ENCODE data around the gene RPL12. TPM values are rescaled to one million over a fixed set of nuclear protein-coding genes. Genes with fewer than 3 reads are reported as not detected.

Gene RPL12
- polyA plus RNA-seq, 1 donor (not counting 4 experiments of a cell fraction or from before 2014, with no cell fraction given): 2,671 TPM

DNA sequence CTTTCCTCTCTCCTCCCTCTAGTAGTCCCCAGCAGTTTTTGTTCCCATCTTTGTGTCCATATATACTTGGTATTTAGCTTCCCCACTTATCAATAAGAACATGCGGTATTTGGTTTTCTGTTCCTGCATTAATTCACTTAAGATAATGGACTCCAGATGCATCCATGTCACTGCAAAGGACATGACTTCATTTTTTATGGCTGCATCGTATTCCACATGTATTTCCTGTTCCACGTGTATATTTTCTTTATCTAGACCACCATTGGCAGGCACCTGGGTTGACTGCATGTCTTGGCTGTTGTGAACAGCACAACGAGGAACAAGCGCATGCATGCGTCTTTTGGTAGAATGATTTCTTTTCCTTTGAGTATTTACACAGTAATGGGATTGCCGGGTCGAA lies 20.8 kb downstream of the RPL12 start:
- H3K9me3 ChIP-seq (ENCODE audit: control insufficient read depth, low read depth, low read length): no peaks in the 10 kb centered on the region
- TF ChIP-seq, protein P1, sequence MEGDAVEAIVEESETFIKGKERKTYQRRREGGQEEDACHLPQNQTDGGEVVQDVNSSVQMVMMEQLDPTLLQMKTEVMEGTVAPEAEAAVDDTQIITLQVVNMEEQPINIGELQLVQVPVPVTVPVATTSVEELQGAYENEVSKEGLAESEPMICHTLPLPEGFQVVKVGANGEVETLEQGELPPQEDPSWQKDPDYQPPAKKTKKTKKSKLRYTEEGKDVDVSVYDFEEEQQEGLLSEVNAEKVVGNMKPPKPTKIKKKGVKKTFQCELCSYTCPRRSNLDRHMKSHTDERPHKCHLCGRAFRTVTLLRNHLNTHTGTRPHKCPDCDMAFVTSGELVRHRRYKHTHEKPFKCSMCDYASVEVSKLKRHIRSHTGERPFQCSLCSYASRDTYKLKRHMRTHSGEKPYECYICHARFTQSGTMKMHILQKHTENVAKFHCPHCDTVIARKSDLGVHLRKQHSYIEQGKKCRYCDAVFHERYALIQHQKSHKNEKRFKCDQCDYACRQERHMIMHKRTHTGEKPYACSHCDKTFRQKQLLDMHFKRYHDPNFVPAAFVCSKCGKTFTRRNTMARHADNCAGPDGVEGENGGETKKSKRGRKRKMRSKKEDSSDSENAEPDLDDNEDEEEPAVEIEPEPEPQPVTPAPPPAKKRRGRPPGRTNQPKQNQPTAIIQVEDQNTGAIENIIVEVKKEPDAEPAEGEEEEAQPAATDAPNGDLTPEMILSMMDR (optimal IDR thresholded peaks at IDR 0.05 in 1 of 3, IDR thresholded peaks at IDR 0.05 in 1 of 3, conservative IDR thresholded peaks at IDR 0.05 in 1 of 3; ENCODE audit: extremely low read depth in 1 of 3, insufficient read depth in 2 of 3, low read length in 3 of 3): no peak
- no peak for TF ChIP-seq EZH2 (IDR thresholded peaks at IDR 0.05; ENCODE audit: low read length)
- H3K79me2 ChIP-seq (ENCODE audit: control insufficient read depth, insufficient read depth, low read length): peaks cover 42% of the 10 kb centered on the region
- no peak overlapping the region for H3K9ac ChIP-seq (ENCODE audit: control insufficient read depth, extremely low read depth, insufficient read depth, low read length)
- peaks cover 11% of the 10 kb centered on the region for H3K4me1 ChIP-seq (ENCODE audit: control insufficient read depth, extremely low read depth, insufficient read depth, low read length)
- H3K36me3 ChIP-seq (ENCODE audit: control insufficient read depth in 2 of 2, extremely low read depth in 1 of 2, insufficient read depth in 2 of 2, low read length in 2 of 2): peaks cover 30 to 36% of the 10 kb centered on the region in 2 experiments
- no peak overlapping the region for H3K4me3 ChIP-seq (ENCODE audit: control insufficient read depth in 2 of 3, extremely low read depth in 1 of 3, insufficient read depth in 2 of 3, low read depth in 1 of 3, low read length in 3 of 3)
- H2AFZ ChIP-seq (ENCODE audit: control insufficient read depth, low read length): no peak overlapping the region
- no peak overlapping the region for H3K4me2 ChIP-seq (ENCODE audit: control insufficient read depth, extremely low read depth, insufficient read depth, low read depth, low read length)
- DNase-seq (ENCODE audit: low read depth, low spot score) (no peak), FAIRE-seq (no peak)
- no peaks in the 10 kb centered on the region for H3K27me3 ChIP-seq (ENCODE audit: control insufficient read depth, extremely low read depth, insufficient read depth, low read length)
- peaks cover 3% of the 10 kb centered on the region for H4K20me1 ChIP-seq (ENCODE audit: control insufficient read depth, extremely low read depth, insufficient read depth, low read length)
- H3K9me1 ChIP-seq (ENCODE audit: control insufficient read depth, extremely low read depth, insufficient read depth, low read length): peaks cover 2% of the 10 kb centered on the region
- H3K27ac ChIP-seq (ENCODE audit: control insufficient read depth, insufficient read depth, low read length): no peak overlapping the region
- dilution Hi-C loops (cut with MboI; ENCODE audit: extremely low pct_ligation_motif_present, low sequenced_read_pairs): no loop called here

DNA sequence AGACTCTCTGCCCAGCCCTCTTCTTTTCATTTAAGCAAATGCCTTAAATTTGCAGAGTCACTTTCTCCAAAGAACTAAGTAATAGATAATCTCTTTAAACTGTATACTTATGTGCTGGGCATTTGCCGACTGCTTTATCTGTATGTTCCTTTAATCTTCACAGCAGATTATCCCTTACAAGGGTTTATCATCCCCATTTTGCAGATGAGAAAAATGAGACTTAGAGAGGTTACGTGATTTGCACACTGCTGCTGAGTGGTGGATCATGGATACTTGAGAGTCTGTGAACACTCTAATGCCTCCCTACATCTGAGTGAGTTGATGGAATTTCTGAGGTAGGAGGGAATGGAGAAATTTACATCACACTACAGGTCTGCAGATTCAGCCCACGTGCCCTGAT lies 22.9 kb downstream of the RPL12 start:
- Histone ChIP-seq H3K4me2 (ENCODE audit: control insufficient read depth, extremely low read depth, insufficient read depth, low read depth, low read length) (no peak overlapping the region), H3K79me2 (ENCODE audit: control insufficient read depth, insufficient read depth, low read length) (peaks cover 53% of the 10 kb centered on the region), H3K9me1 (ENCODE audit: control insufficient read depth, extremely low read depth, insufficient read depth, low read length) (no peaks in the 10 kb centered on the region), H3K9me3 (ENCODE audit: control insufficient read depth, low read depth, low read length) (no peaks in the 10 kb centered on the region), H2AFZ (ENCODE audit: control insufficient read depth, low read length) (no peak overlapping the region), H4K20me1 (ENCODE audit: control insufficient read depth, extremely low read depth, insufficient read depth, low read length) (peaks cover 3% of the 10 kb centered on the region), H3K9ac (ENCODE audit: control insufficient read depth, extremely low read depth, insufficient read depth, low read length) (no peak overlapping the region), H3K27me3 (ENCODE audit: control insufficient read depth, extremely low read depth, insufficient read depth, low read length) (no peaks in the 10 kb centered on the region), H3K4me3 (ENCODE audit: control insufficient read depth in 2 of 3, extremely low read depth in 1 of 3, insufficient read depth in 2 of 3, low read depth in 1 of 3, low read length in 3 of 3) (no peak overlapping the region), H3K4me1 (ENCODE audit: control insufficient read depth, extremely low read depth, insufficient read depth, low read length) (peaks cover 16% of the 10 kb centered on the region), H3K36me3 (ENCODE audit: control insufficient read depth in 2 of 2, extremely low read depth in 1 of 2, insufficient read depth in 2 of 2, low read length in 2 of 2) (peaks cover 16 to 20% of the 10 kb centered on the region in 2 experiments), H3K27ac (ENCODE audit: control insufficient read depth, insufficient read depth, low read length) (no peak overlapping the region)
- TF ChIP-seq EZH2 (IDR thresholded peaks at IDR 0.05; ENCODE audit: low read length): no peak
- TF ChIP-seq, protein P1 (optimal IDR thresholded peaks at IDR 0.05 in 1 of 3, IDR thresholded peaks at IDR 0.05 in 1 of 3, conservative IDR thresholded peaks at IDR 0.05 in 1 of 3; ENCODE audit: extremely low read depth in 1 of 3, insufficient read depth in 2 of 3, low read length in 3 of 3): no peak
- no peak for FAIRE-seq
- dilution Hi-C loops (cut with MboI; ENCODE audit: extremely low pct_ligation_motif_present, low sequenced_read_pairs): no loop called here
- DNase-seq (ENCODE audit: low read depth, low spot score): no peak
